Adipocyte (in vitro differentiated cells): ENCODE data around the gene MITF.

Source experiments
- DNase-seq: peaks from one replicate; pipeline ENCODE4 v3.0.0-alpha.2; 2015; ENCODE audit warnings: low read depth
- H3K27me3 ChIP-seq: replicated peaks from 2 replicates; pipeline ENCODE4 v1.7.0; 2013; ENCODE audit warnings: mild to moderate bottlenecking, low read length, moderate library complexity; ENCODE audit not compliant: control insufficient read depth, insufficient read depth
- H3K36me3 ChIP-seq: 2 replicates; pipeline ENCODE4 v1.7.0; 2013; ENCODE audit warnings: low read length, mild to moderate bottlenecking, moderate library complexity; ENCODE audit not compliant: control insufficient read depth, insufficient read depth, severe bottlenecking
- H3K4me1 ChIP-seq: 2 replicates; pipeline ENCODE4 v1.7.0; 2013; ENCODE audit warnings: mild to moderate bottlenecking, low read length, moderate library complexity; ENCODE audit not compliant: control insufficient read depth, insufficient read depth
- H3K4me3 ChIP-seq: 2 replicates; pipeline ENCODE4 v1.7.0; 2013; ENCODE audit warnings: mild to moderate bottlenecking, low read length, moderate library complexity
- H3K9ac ChIP-seq: 2 replicates; pipeline ENCODE4 v1.7.0; 2013; ENCODE audit warnings: mild to moderate bottlenecking, low read length, moderate library complexity
- H3K9me3 ChIP-seq: 2 replicates; pipeline ENCODE4 v1.7.0; 2013; ENCODE audit warnings: mild to moderate bottlenecking, low read length, moderate library complexity; ENCODE audit not compliant: control insufficient read depth

Gene MITF

DNA sequence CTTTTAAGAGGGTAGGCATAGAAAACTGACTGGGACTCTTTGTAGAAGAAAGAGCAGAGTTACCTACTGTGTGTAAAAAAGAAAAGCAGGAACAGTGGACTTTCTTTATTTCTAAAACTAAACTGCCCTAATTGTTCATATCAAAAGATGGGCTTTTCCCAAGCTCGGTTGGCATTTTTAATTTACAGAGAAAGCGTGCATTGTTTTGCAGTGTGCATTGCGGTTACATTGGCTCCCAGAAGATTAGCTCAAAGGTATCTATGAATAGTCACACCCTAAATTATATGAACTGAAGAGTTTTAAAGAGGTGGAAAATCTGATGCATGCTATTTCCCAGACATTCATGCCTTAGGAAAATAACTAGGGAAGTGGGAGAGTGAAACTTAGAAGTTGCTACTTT lies 36.5 kb downstream of the MITF start:
- Histone ChIP-seq H3K4me1 (peaks cover 33% of the 10 kb centered on the region), H3K4me3 (no peak overlapping the region), H3K36me3 (no peaks in the 10 kb centered on the region), H3K27me3 (no peaks in the 10 kb centered on the region), H3K9ac (no peak overlapping the region), H3K9me3 (no peaks in the 10 kb centered on the region)
- DNase-seq: no peak

DNA sequence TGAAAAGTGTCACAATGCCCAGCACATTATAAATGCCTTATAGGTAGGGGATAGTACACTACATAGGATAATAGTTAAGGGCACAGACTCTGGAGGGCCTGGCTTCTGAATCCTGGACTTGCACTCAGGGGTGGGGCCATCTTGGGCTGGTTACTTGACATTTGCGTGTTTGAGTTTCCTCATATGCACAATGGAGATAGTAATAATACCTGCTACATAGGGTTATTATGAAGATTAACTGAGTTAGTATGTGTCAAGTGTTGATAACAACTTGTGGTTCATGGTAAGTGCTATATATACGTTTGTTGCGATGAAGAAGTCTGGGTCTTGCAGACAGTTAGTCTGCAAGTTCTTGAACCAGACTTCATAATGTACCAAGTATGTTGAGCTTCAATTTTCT lies 37.0 kb downstream of the MITF start:
- DNase-seq: no peak

DNA sequence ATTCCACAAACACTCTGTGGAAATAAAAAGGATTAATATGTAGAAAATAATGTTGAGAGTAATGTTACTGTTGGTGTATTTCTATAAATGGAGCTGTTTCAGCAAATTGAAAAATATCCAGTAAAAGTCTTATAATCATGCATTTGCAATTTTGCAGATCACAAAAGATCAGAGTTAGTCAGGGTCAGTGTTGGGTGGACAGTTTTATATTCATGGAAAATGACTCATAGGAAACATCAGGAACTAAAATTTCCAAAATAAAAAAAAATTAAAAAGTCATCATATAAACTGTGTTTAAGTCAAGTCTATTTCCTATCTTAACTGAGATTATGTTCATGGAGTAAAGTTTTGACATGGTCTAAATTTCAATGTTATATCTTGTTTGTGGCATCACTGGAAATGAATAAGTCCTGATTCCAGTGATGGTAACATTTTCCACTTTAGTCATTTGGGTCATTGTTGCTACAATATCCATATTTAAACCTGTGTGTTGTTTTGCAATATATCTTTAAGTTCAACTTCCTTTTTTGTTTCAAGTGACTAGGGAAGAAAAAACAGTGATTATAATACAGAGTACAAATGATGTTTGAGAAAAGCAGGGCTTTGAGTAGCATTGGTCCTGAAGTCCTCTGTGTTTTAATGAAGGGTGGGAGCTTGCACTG lies 37.8 kb downstream of the MITF start:
- Histone ChIP-seq H3K36me3 (no peaks in the 10 kb centered on the region), H3K4me3 (no peak overlapping the region), H3K4me1 (peaks cover 23% of the 10 kb centered on the region), H3K27me3 (no peaks in the 10 kb centered on the region), H3K9ac (no peak overlapping the region), H3K9me3 (no peaks in the 10 kb centered on the region)
- no peak for DNase-seq

More for the DNA sequence above, 37.0 kb downstream of the MITF start:
- Histone ChIP-seq H3K9ac (no peak overlapping the region), H3K9me3 (no peaks in the 10 kb centered on the region), H3K4me3 (no peak overlapping the region), H3K27me3 (no peaks in the 10 kb centered on the region), H3K4me1 (peaks cover 28% of the 10 kb centered on the region), H3K36me3 (no peaks in the 10 kb centered on the region)

DNA sequence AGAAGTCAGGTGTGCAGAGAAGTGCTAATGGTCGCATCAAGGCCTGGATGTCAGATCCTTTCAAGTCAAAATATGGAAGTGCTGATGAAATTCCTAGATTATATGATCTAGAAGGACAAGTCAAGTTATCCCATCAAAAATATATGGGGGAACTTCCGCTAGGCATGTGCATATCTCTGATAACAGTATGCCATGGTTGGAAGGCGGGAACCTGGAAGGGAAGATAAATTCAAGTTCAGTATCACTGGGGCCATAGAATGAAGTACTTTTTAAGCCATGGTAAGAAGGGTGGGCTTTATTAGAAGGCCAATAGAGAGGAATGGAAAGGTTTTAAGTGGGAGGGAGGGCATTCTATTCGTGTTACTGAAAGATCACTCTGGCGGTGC lies 38.3 kb downstream of the MITF start:
- DNase-seq: no peak
- Histone ChIP-seq H3K4me1 (peaks cover 23% of the 10 kb centered on the region), H3K27me3 (no peaks in the 10 kb centered on the region), H3K36me3 (no peaks in the 10 kb centered on the region), H3K9ac (no peak overlapping the region), H3K4me3 (no peak overlapping the region), H3K9me3 (no peaks in the 10 kb centered on the region)

DNA sequence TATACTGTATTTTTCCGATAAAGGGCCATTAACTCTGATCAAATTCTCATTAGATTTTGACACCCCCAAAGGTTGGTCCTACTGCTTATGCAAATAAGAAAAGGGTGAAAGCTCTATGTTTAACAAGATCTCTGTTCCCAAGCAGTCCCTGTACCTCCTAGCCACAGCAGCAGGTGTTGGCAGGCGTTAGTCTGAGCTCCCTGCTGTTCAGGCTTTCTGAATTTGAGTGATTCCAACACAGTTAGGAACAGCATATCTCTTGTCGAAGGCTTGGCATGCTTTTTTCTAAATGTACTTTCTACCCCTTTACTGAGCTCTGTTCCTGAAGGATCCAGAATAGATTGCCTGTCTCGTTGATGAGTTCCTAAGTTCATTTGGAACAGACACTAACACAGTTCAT lies 42.3 kb downstream of the MITF start:
- H3K4me1 ChIP-seq: peaks cover 41% of the 10 kb centered on the region
- no peak overlapping the region for H3K4me3 ChIP-seq
- no peaks in the 10 kb centered on the region for H3K9me3 ChIP-seq
- H3K27me3 ChIP-seq: no peaks in the 10 kb centered on the region
- no peaks in the 10 kb centered on the region for H3K36me3 ChIP-seq
- H3K9ac ChIP-seq: no peak overlapping the region
- no peak for DNase-seq

DNA sequence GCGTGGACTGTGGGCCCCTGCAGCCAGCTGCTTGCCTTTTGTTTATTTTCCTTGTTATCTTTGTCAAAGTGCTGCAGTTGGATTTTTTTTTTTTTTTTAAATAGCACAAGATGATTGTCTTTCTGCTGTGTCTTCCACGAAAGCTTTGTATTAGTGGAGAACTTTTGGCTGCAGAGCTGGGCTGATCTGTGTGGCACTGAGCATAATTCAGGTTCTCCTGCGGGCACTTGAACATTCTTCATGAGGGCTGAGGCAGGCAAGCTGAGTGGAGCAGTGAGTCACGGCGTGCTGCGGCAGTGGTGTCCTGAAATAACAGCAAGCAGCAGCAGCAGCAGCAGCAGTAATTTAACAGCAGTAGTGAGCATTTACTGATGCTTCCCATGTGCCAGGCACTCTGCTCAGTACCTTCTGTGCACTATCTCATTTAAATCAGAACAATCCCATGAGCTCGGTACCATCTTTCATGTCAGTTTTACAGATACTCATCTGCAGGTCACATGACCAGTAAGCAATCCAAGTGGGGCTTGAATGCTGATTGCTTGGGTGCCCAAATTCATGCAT lies 45.8 kb downstream of the MITF start:
- no peaks in the 10 kb centered on the region for H3K9me3 ChIP-seq
- DNase-seq: peak; percentile 87
- H3K9ac ChIP-seq: peak overlapping the region; percentile 66
- peaks cover 42% of the 10 kb centered on the region for H3K4me1 ChIP-seq
- no peaks in the 10 kb centered on the region for H3K36me3 ChIP-seq
- H3K4me3 ChIP-seq: peak overlapping the region; percentile 42
- H3K27me3 ChIP-seq: no peaks in the 10 kb centered on the region

DNA sequence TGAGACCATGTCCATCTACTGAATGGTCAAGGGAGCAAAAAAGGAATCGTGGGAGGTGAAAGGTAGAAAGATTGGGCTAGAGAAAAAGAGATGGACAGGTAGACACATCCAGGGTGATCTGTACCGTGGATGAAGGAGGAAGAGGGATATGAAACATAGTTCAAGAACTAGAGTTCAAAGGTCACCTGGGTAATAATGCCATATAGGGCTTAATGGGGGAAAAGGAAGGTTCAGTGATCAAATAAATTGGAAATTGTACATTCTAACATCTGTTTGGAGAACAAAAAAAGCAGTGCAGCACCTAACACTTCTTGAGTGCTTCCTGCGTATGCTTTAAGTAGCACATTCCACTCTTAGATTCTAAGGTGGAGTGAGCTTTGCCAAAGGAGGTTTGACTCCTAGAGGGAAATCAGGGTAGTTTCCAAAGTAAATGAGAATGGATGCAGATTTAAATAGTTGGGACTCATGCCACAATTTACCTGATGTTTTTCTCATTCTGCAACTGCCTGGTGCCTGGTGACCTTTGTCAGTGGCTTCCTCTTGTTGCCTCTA lies 46.6 kb downstream of the MITF start:
- no peak for DNase-seq
- H3K4me1 ChIP-seq: peaks cover 50% of the 10 kb centered on the region
- no peak overlapping the region for H3K4me3 ChIP-seq
- H3K36me3 ChIP-seq: no peaks in the 10 kb centered on the region
- H3K27me3 ChIP-seq: no peaks in the 10 kb centered on the region
- no peak overlapping the region for H3K9ac ChIP-seq
- no peaks in the 10 kb centered on the region for H3K9me3 ChIP-seq

DNA sequence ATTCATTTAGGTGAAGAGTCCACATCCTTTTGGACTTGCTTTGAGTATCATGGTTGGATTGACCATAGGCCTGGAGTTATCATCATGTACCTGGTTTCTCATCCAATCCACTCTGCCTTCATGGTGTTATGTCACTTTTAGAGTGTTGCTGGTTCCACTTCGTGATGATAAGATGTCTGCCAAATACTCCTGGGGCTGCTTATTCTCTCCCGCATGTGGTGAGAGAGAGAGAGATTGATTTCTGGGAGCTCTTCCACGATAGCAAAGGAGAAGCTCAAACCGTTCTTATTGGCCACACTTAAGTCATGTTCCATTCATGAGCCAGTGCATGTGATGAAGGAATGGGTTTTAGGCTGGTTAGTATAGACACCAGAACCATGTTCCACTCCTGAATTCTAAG lies 47.6 kb downstream of the MITF start:
- H3K4me1 ChIP-seq: peaks cover 58% of the 10 kb centered on the region
- no peaks in the 10 kb centered on the region for H3K36me3 ChIP-seq
- DNase-seq: no peak
- H3K27me3 ChIP-seq: no peaks in the 10 kb centered on the region
- H3K9ac ChIP-seq: peak overlapping the region; percentile 64
- peak overlapping the region; percentile 64 for H3K4me3 ChIP-seq
- H3K9me3 ChIP-seq: no peaks in the 10 kb centered on the region

DNA sequence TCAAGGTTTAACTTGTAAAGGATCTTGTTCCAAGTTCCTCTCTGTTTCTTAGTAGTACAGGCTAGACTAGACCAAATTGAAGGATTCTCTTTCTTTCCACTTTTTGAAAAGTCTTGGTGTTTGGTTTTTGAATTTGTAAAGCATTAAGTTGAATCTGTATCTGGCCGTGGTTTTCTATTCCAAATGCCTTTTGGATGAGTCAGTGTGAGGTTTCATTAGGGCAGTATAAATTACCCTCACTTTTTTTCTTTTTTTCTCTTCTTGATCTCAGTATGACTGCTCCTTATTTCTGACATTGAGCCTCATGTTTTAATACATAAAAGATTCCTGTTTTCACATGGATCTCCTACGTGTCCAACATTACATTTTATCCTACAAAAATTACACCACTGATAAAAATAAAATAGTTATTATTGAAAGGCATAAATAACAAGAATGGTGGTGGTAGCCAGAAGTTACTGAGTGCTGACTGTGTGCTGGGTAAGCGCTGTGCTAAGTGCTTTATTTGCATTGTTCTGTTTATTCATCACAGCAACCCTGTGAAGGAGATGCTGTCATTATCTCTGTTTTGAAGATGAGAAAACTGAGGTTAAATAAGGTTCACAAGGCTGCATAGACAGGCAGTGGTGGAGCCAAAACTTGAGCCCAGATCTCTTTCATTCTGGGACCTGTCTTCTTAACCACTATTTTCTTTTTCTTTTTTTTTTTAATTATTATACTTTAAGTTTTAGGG lies 48.3 kb downstream of the MITF start:
- H3K9me3 ChIP-seq: no peaks in the 10 kb centered on the region
- no peaks in the 10 kb centered on the region for H3K27me3 ChIP-seq
- peak; percentile 71 for DNase-seq
- H3K9ac ChIP-seq: peak overlapping the region; percentile 64
- peak overlapping the region; percentile 64 for H3K4me3 ChIP-seq
- peaks cover 64% of the 10 kb centered on the region for H3K4me1 ChIP-seq
- no peaks in the 10 kb centered on the region for H3K36me3 ChIP-seq

DNA sequence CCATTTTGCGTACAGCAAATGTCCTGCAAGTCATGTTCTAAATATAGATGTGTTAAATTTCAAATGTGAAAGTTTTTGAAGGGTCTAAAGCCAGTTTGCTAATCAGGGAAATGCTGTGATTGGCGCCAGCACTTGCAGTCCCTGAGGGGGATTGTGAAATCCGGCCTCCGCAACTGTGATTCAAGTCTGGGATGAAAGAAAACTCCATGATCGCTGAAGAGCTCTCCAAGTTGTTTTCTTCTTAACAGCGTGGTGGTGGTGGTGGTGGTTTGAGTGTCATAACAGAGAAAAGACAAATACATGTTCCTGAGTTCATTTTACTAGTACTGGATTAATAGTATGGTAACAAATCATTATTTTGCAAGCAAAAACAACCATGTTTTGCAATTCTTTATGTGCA lies 51.8 kb downstream of the MITF start:
- H3K4me1 ChIP-seq: peaks cover 42% of the 10 kb centered on the region
- H3K4me3 ChIP-seq: peak overlapping the region; percentile 72
- DNase-seq: peak; percentile 87
- H3K9me3 ChIP-seq: no peaks in the 10 kb centered on the region
- H3K27me3 ChIP-seq: no peaks in the 10 kb centered on the region
- H3K9ac ChIP-seq: peak overlapping the region; percentile 77
- no peaks in the 10 kb centered on the region for H3K36me3 ChIP-seq

DNA sequence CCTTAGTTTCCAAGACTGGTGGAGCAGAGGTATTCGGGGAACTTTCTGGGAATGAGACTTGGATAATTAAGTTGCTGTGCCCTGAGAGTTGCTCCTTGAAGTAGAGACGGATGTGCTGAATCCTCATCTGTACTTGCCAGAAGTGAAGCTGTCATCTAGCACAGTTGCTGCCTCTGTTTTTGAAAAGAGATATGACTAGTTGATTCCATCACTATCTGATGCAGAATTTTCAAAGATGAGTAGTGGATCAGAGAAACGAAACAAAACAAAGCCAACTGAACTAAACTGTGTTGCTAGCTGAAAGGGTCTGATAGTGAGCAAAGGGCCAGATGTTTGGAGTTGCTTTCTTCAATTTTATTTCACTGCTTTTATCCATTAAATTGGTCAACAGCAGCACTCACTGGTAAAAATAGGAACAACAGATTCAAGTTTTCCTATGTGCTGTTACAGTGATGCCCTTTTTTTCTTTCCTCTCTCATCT lies 52.7 kb downstream of the MITF start:
- Histone ChIP-seq H3K9me3 (no peaks in the 10 kb centered on the region), H3K4me3 (peak overlapping the region; percentile 72), H3K9ac (peak overlapping the region; percentile 70), H3K4me1 (peaks cover 36% of the 10 kb centered on the region), H3K27me3 (no peaks in the 10 kb centered on the region), H3K36me3 (no peaks in the 10 kb centered on the region)
- peak; percentile 74 for DNase-seq
